HEK293 (cell line): ENCODE measurements around the gene IMPG1.

Experiments used
- CTCF ChIA-PET: fragments of 350-600 bp; formaldehyde crosslinking; extraction: SDS; loops from one replicate; lab custom pipeline; 2021; ENCODE audit warnings: antibody characterized with exemption; lab: Yijun Ruan, JAX
- POLR2A ChIA-PET: fragments of 300-600 bp; formaldehyde crosslinking; extraction: SDS; loops from one replicate; lab custom pipeline; 2020; ENCODE audit warnings: antibody characterized with exemption, inconsistent platforms; lab: Yijun Ruan, JAX
- H3K27ac ChIP-seq: fragments of 200-500 bp; sonication (Bioruptor generic); 2 replicates; pipeline ENCODE4 v1.5.1; 2014; ENCODE audit warnings: low read depth, low read length, control low read depth, inconsistent platforms; ENCODE audit errors: extremely low read depth
- H3K36me3 ChIP-seq, 2 experiments: fragments of 200-500 bp in 1 of 2; sonication (Bioruptor generic) in 1 of 2; 1 replicate in 1 of 2; 2 replicates in 1 of 2; pipeline ENCODE4 v1.5.1; 2014 to 2017; ENCODE audit warnings: inconsistent platforms in 2 of 2, low read length in 2 of 2; ENCODE audit not compliant: control insufficient read depth in 2 of 2, insufficient read depth in 1 of 2
- H3K4me1 ChIP-seq: fragments of 200-500 bp; sonication (Bioruptor generic); 2 replicates; pipeline ENCODE4 v1.5.1; 2014; ENCODE audit warnings: mild to moderate bottlenecking, low read length, inconsistent platforms; ENCODE audit not compliant: control insufficient read depth, insufficient read depth
- H3K4me3 ChIP-seq: 2 replicates; pipeline ENCODE4 v1.5.1; 2011; ENCODE audit warnings: low read depth, mild to moderate bottlenecking, control low read depth, low read length, moderate library complexity
- H3K9me3 ChIP-seq: fragments of 200-500 bp; sonication (Bioruptor generic); 2 replicates; pipeline ENCODE4 v1.5.1; 2014; ENCODE audit warnings: low read depth, low read length, inconsistent platforms; ENCODE audit not compliant: control insufficient read depth, insufficient read depth
- GLI2 ChIP-seq: fragments of 450-650 bp; formaldehyde crosslinking; IDR thresholded peaks from 2 replicates; pipeline ENCODE4; 2017; ENCODE audit warnings: missing biosample characterization, missing genetic modification characterization, low read depth, borderline replicate concordance
- GLI4 ChIP-seq: fragments of 450-650 bp; formaldehyde crosslinking; IDR thresholded peaks from 2 replicates; pipeline ENCODE4 v1.5.1; 2016; ENCODE audit warnings: missing biosample characterization, missing genetic modification characterization
- KLF10 ChIP-seq: fragments of 450-650 bp; IDR thresholded peaks from 2 replicates; pipeline ENCODE4 v1.5.1; 2018; ENCODE audit warnings: missing biosample characterization, mild to moderate bottlenecking, missing genetic modification characterization
- ZBTB44 ChIP-seq: fragments of 450-650 bp; IDR thresholded peaks from 2 replicates; pipeline ENCODE4 v1.5.1; 2018; ENCODE audit warnings: missing biosample characterization, mild to moderate bottlenecking, missing genetic modification characterization
- ZNF112 ChIP-seq: fragments of 450-650 bp; formaldehyde crosslinking; IDR thresholded peaks from 2 replicates; pipeline ENCODE4 v1.5.0; 2017; ENCODE audit warnings: missing biosample characterization, missing genetic modification characterization
- ZNF239 ChIP-seq: fragments of 450-650 bp; formaldehyde crosslinking; IDR thresholded peaks from 2 replicates; pipeline ENCODE4 v1.5.1; 2016; ENCODE audit warnings: missing biosample characterization, missing genetic modification characterization
- ZNF324 ChIP-seq: fragments of 450-650 bp; formaldehyde crosslinking; IDR thresholded peaks from 2 replicates; pipeline ENCODE4 v1.5.1; 2016; ENCODE audit warnings: missing biosample characterization, missing genetic modification characterization
- ZNF488 ChIP-seq: fragments of 450-650 bp; formaldehyde crosslinking; IDR thresholded peaks from 2 replicates; pipeline ENCODE4 v1.5.1; 2016; ENCODE audit warnings: missing biosample characterization, missing genetic modification characterization
- ZNF621 ChIP-seq: fragments of 450-650 bp; formaldehyde crosslinking; IDR thresholded peaks from 2 replicates; pipeline ENCODE4 v1.5.1; 2017; ENCODE audit warnings: missing biosample characterization, missing genetic modification characterization
- ZNF624 ChIP-seq: fragments of 450-650 bp; formaldehyde crosslinking; IDR thresholded peaks from 2 replicates; pipeline ENCODE4 v1.5.1; 2017; ENCODE audit warnings: missing biosample characterization, missing genetic modification characterization
- ZNF704 ChIP-seq: fragments of 450-650 bp; formaldehyde crosslinking; IDR thresholded peaks from 2 replicates; pipeline ENCODE4 v1.5.1; 2016; ENCODE audit warnings: missing biosample characterization, missing genetic modification characterization
- ZNF707 ChIP-seq: fragments of 450-650 bp; formaldehyde crosslinking; IDR thresholded peaks from 2 replicates; pipeline ENCODE4 v1.5.1; 2016; ENCODE audit warnings: missing biosample characterization, missing genetic modification characterization
- TF ChIP-seq, protein P1 (sequence below): fragments of 450-650 bp; formaldehyde crosslinking; IDR thresholded peaks from 2 replicates; pipeline ENCODE4 v1.5.1; 2016; ENCODE audit warnings: missing biosample characterization, missing genetic modification characterization, low read depth
- TF ChIP-seq, protein P2 (sequence below): fragments of 450-650 bp; formaldehyde crosslinking; IDR thresholded peaks from 2 replicates; pipeline ENCODE4 v1.5.1; 2017; ENCODE audit warnings: missing biosample characterization, missing genetic modification characterization

IMPG1 gene

GRCh38 chr6:75941509-75941908, 131.0 kb downstream of the IMPG1 start:
- ChIA-PET CTCF (interaction anchor here (0.6 to 1.2 kb wide), 2 partner anchors 87 to 136 kb away, joined by 4 to 6 read pairs; no protein-coding TSS in a partner anchor), POLR2A (no interaction called here)
- TF ChIP-seq, protein P1, sequence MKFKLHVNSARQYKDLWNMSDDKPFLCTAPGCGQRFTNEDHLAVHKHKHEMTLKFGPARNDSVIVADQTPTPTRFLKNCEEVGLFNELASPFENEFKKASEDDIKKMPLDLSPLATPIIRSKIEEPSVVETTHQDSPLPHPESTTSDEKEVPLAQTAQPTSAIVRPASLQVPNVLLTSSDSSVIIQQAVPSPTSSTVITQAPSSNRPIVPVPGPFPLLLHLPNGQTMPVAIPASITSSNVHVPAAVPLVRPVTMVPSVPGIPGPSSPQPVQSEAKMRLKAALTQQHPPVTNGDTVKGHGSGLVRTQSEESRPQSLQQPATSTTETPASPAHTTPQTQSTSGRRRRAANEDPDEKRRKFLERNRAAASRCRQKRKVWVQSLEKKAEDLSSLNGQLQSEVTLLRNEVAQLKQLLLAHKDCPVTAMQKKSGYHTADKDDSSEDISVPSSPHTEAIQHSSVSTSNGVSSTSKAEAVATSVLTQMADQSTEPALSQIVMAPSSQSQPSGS (tag by site-specific recombination): no peak
- TF ChIP-seq, protein P2, sequence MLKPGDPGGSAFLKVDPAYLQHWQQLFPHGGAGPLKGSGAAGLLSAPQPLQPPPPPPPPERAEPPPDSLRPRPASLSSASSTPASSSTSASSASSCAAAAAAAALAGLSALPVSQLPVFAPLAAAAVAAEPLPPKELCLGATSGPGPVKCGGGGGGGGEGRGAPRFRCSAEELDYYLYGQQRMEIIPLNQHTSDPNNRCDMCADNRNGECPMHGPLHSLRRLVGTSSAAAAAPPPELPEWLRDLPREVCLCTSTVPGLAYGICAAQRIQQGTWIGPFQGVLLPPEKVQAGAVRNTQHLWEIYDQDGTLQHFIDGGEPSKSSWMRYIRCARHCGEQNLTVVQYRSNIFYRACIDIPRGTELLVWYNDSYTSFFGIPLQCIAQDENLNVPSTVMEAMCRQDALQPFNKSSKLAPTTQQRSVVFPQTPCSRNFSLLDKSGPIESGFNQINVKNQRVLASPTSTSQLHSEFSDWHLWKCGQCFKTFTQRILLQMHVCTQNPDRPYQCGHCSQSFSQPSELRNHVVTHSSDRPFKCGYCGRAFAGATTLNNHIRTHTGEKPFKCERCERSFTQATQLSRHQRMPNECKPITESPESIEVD: peak; percentile 26; the same call in 1 of the 2 replicates
- no peak overlapping the region for H3K27ac ChIP-seq
- H3K9me3 ChIP-seq: no peaks in the 10 kb centered on the region
- H3K4me1 ChIP-seq: no peaks in the 10 kb centered on the region
- no peak overlapping the region for H3K4me3 ChIP-seq
- no peaks in the 10 kb centered on the region for H3K36me3 ChIP-seq

GRCh38 chr6:75940564-75940963, 131.9 kb downstream of the IMPG1 start:
- H3K4me1 ChIP-seq: no peaks in the 10 kb centered on the region
- H3K4me3 ChIP-seq: no peak overlapping the region
- H3K36me3 ChIP-seq: no peaks in the 10 kb centered on the region
- H3K27ac ChIP-seq: no peak overlapping the region
- TF ChIP-seq GLI4 (tag by site-specific recombination) (no peak), ZBTB44 (no peak), KLF10 (tag by site-specific recombination) (no peak), ZNF707 (tag by site-specific recombination) (no peak), ZNF488 (tag by site-specific recombination) (no peak), ZNF324 (tag by site-specific recombination) (no peak), ZNF704 (tag by site-specific recombination) (no peak), ZNF112 (no peak), ZNF621 (tag by site-specific recombination) (no peak), ZNF239 (tag by site-specific recombination) (no peak), ZNF624 (tag by site-specific recombination) (no peak), GLI2 (tag by site-specific recombination) (no peak)
- TF ChIP-seq, protein P1 (tag by site-specific recombination): no peak
- H3K9me3 ChIP-seq: no peaks in the 10 kb centered on the region
- ChIA-PET CTCF (interaction anchor here (0.6 to 1.2 kb wide), 2 partner anchors 86 to 137 kb away, joined by 4 to 6 read pairs; no protein-coding TSS in a partner anchor), POLR2A (no interaction called here)
